ENCODE measurements around the gene FOLH1. TPM values are rescaled to one million over a fixed set of nuclear protein-coding genes. Genes with fewer than 3 reads are reported as not detected.
"Not testable (repeated sequence)": the region's sequence is repeated elsewhere in the genome, so short reads cannot be mapped to it uniquely, and the experiment has no call there.

Gene FOLH1
- total RNA-seq, 1 donor = 0.36 TPM

GRCh38 chr11:49230534-49230933, 22.1 kb upstream of the FOLH1 start:
- not testable (repeated sequence) for H3K4me3 ChIP-seq (ENCODE audit: insufficient read depth, low read length); H4K20me1 ChIP-seq (ENCODE audit: insufficient read depth, low read length); H2AFZ ChIP-seq (ENCODE audit: low read length); H3K9me3 ChIP-seq (ENCODE audit: low read depth, low read length); H3K36me3 ChIP-seq (ENCODE audit: insufficient read depth, low read length); H3K4me1 ChIP-seq (ENCODE audit: insufficient read depth, low read length); H3K4me2 ChIP-seq (ENCODE audit: insufficient read depth, low read length); H3K27me3 ChIP-seq (ENCODE audit: insufficient read depth, low read length); H3K79me2 ChIP-seq (ENCODE audit: insufficient read depth, low read length); H3K27ac ChIP-seq (ENCODE audit: low read depth, low read length); DNase-seq (ENCODE audit: insufficient read length, low spot score, missing footprints)

- H3K27ac ChIP-seq (ENCODE audit: low read depth, low read length); H3K36me3 ChIP-seq (ENCODE audit: insufficient read depth, low read length); DNase-seq (ENCODE audit: insufficient read length, low spot score, missing footprints); H3K27me3 ChIP-seq (ENCODE audit: insufficient read depth, low read length); H2AFZ ChIP-seq (ENCODE audit: low read length); H3K79me2 ChIP-seq (ENCODE audit: insufficient read depth, low read length); H3K4me1 ChIP-seq (ENCODE audit: insufficient read depth, low read length); H3K4me2 ChIP-seq (ENCODE audit: insufficient read depth, low read length); H3K4me3 ChIP-seq (ENCODE audit: insufficient read depth, low read length); H3K9me3 ChIP-seq (ENCODE audit: low read depth, low read length); H4K20me1 ChIP-seq (ENCODE audit: insufficient read depth, low read length): not testable (repeated sequence)
These were observed 21.6 kb upstream of the FOLH1 start for GRCh38 chr11:49230001-49230400.

- H3K27me3 ChIP-seq (ENCODE audit: insufficient read depth, low read length); H3K4me1 ChIP-seq (ENCODE audit: insufficient read depth, low read length); H3K4me2 ChIP-seq (ENCODE audit: insufficient read depth, low read length); H2AFZ ChIP-seq (ENCODE audit: low read length); H4K20me1 ChIP-seq (ENCODE audit: insufficient read depth, low read length); H3K9me3 ChIP-seq (ENCODE audit: low read depth, low read length); H3K27ac ChIP-seq (ENCODE audit: low read depth, low read length); DNase-seq (ENCODE audit: insufficient read length, low spot score, missing footprints); H3K36me3 ChIP-seq (ENCODE audit: insufficient read depth, low read length); H3K4me3 ChIP-seq (ENCODE audit: insufficient read depth, low read length); H3K79me2 ChIP-seq (ENCODE audit: insufficient read depth, low read length): not testable (repeated sequence)
These were observed 20.7 kb upstream of the FOLH1 start for GRCh38 chr11:49229136-49229535.

- not testable (repeated sequence) for H3K9me3 ChIP-seq (ENCODE audit: low read depth, low read length); H4K20me1 ChIP-seq (ENCODE audit: insufficient read depth, low read length); H3K79me2 ChIP-seq (ENCODE audit: insufficient read depth, low read length); H2AFZ ChIP-seq (ENCODE audit: low read length); H3K4me3 ChIP-seq (ENCODE audit: insufficient read depth, low read length); H3K4me2 ChIP-seq (ENCODE audit: insufficient read depth, low read length); H3K27ac ChIP-seq (ENCODE audit: low read depth, low read length); DNase-seq (ENCODE audit: insufficient read length, low spot score, missing footprints); H3K4me1 ChIP-seq (ENCODE audit: insufficient read depth, low read length); H3K27me3 ChIP-seq (ENCODE audit: insufficient read depth, low read length); H3K36me3 ChIP-seq (ENCODE audit: insufficient read depth, low read length)
These were observed 16.9 kb upstream of the FOLH1 start for GRCh38 chr11:49225255-49225785.

- Histone ChIP-seq H3K4me3 (ENCODE audit: insufficient read depth, low read length) (no peak overlapping the region), H2AFZ (ENCODE audit: low read length) (no peak overlapping the region), H3K27ac (ENCODE audit: low read depth, low read length) (no peak overlapping the region), H3K4me1 (ENCODE audit: insufficient read depth, low read length) (no peaks in the 10 kb centered on the region), H3K36me3 (ENCODE audit: insufficient read depth, low read length) (no peaks in the 10 kb centered on the region), H3K79me2 (ENCODE audit: insufficient read depth, low read length) (no peaks in the 10 kb centered on the region), H3K4me2 (ENCODE audit: insufficient read depth, low read length) (no peak overlapping the region), H3K9me3 (ENCODE audit: low read depth, low read length) (no peaks in the 10 kb centered on the region), H3K27me3 (ENCODE audit: insufficient read depth, low read length) (no peaks in the 10 kb centered on the region), H4K20me1 (ENCODE audit: insufficient read depth, low read length) (no peaks in the 10 kb centered on the region)
- no peak for TF ChIP-seq CTCF (IDR thresholded peaks at IDR 0.05; ENCODE audit: extremely low read depth, low read depth, low read length)
- no peak for DNase-seq (ENCODE audit: insufficient read length, low spot score, missing footprints)
These were observed 12.7 kb upstream of the FOLH1 start for GRCh38 chr11:49221112-49221511.

- no peak overlapping the region for H2AFZ ChIP-seq (ENCODE audit: low read length)
- DNase-seq (ENCODE audit: insufficient read length, low spot score, missing footprints) = no peak
- no peak overlapping the region for H3K4me3 ChIP-seq (ENCODE audit: insufficient read depth, low read length)
- H4K20me1 ChIP-seq (ENCODE audit: insufficient read depth, low read length) = no peaks in the 10 kb centered on the region
- no peaks in the 10 kb centered on the region for H3K79me2 ChIP-seq (ENCODE audit: insufficient read depth, low read length)
- no peaks in the 10 kb centered on the region for H3K36me3 ChIP-seq (ENCODE audit: insufficient read depth, low read length)
- H3K9me3 ChIP-seq (ENCODE audit: low read depth, low read length) = no peaks in the 10 kb centered on the region
- TF ChIP-seq CTCF (IDR thresholded peaks at IDR 0.05; ENCODE audit: extremely low read depth, low read depth, low read length) = no peak
- H3K4me1 ChIP-seq (ENCODE audit: insufficient read depth, low read length) = no peaks in the 10 kb centered on the region
- no peak overlapping the region for H3K27ac ChIP-seq (ENCODE audit: low read depth, low read length)
- H3K27me3 ChIP-seq (ENCODE audit: insufficient read depth, low read length) = no peaks in the 10 kb centered on the region
- H3K4me2 ChIP-seq (ENCODE audit: insufficient read depth, low read length) = no peak overlapping the region
These were observed 4.7 kb upstream of the FOLH1 start for GRCh38 chr11:49213026-49213560.

- not testable (repeated sequence) for DNase-seq (ENCODE audit: insufficient read length, low spot score, missing footprints); H4K20me1 ChIP-seq (ENCODE audit: insufficient read depth, low read length); H3K79me2 ChIP-seq (ENCODE audit: insufficient read depth, low read length); H3K36me3 ChIP-seq (ENCODE audit: insufficient read depth, low read length); H2AFZ ChIP-seq (ENCODE audit: low read length); H3K4me3 ChIP-seq (ENCODE audit: insufficient read depth, low read length); H3K4me1 ChIP-seq (ENCODE audit: insufficient read depth, low read length); H3K4me2 ChIP-seq (ENCODE audit: insufficient read depth, low read length); H3K27me3 ChIP-seq (ENCODE audit: insufficient read depth, low read length); H3K27ac ChIP-seq (ENCODE audit: low read depth, low read length); H3K9me3 ChIP-seq (ENCODE audit: low read depth, low read length)
These were observed 1.4 kb downstream of the FOLH1 start for GRCh38 chr11:49206999-49207398.

Data from osteoblast (primary cell).